Measurements from ENCODE around the gene FAS. TPM values are rescaled to one million over a fixed set of nuclear protein-coding genes. Genes with fewer than 3 reads are reported as not detected.
"Not testable (repeated sequence)": the region's sequence is repeated elsewhere in the genome, so short reads cannot be mapped to it uniquely, and the experiment has no call there.

FAS gene
- total RNA-seq, 3 donors from 2014 or later = 31.8 to 51.0 (median 50.8) TPM

- ATAC-seq (peak; percentile 56), DNase-seq (no peak)
- no peak overlapping the region for H3K4me3 ChIP-seq
- intact Hi-C loops (cut with DNase I, micrococcal nuclease) = loop anchor here in 1 of 2 donors (10.0 kb wide), 1 partner anchor 166 kb away; no protein-coding TSS in a partner anchor
- TF ChIP-seq CTCF (IDR thresholded peaks at IDR 0.05) = no peak
- no peaks in the 10 kb centered on the region for H3K36me3 ChIP-seq (ENCODE audit: low read depth)
- peaks cover 2% of the 10 kb centered on the region for H3K4me1 ChIP-seq (ENCODE audit: low read depth)
- no peaks in the 10 kb centered on the region for H3K9me3 ChIP-seq
Measured at GRCh38 chr10:89001024-89001728, 10.6 kb downstream of the FAS start.

DNA sequence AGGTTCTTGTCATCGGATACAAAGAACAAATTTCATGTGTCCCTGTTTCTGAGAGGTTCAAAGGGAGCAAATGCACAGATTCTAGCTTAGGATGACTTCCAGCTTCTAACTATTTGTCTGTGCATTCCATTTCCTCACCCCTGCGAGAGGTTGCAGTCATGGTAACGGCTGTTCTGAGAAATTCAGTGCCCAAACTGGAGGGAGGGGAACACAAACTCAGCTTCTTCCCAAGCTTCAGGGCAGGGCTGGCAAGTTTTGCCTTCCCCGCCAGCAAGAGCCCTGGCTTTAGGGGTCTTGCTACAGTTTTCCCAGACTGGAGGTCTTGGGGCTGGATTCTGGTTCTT is 11.1 kb downstream of the FAS start:
- Histone ChIP-seq H3K36me3 (ENCODE audit: low read depth) (no peaks in the 10 kb centered on the region), H3K4me1 (ENCODE audit: low read depth) (peaks cover 5% of the 10 kb centered on the region), H3K9me3 (no peaks in the 10 kb centered on the region), H3K4me3 (no peak overlapping the region)
- peak; percentile 36 for ATAC-seq
- TF ChIP-seq CTCF (IDR thresholded peaks at IDR 0.05) = no peak
- DNase-seq = no peak
- intact Hi-C loops (cut with DNase I, micrococcal nuclease) = loop anchor here in 1 of 2 donors (10.0 kb wide), 1 partner anchor 167 kb away; no protein-coding TSS in a partner anchor

DNA sequence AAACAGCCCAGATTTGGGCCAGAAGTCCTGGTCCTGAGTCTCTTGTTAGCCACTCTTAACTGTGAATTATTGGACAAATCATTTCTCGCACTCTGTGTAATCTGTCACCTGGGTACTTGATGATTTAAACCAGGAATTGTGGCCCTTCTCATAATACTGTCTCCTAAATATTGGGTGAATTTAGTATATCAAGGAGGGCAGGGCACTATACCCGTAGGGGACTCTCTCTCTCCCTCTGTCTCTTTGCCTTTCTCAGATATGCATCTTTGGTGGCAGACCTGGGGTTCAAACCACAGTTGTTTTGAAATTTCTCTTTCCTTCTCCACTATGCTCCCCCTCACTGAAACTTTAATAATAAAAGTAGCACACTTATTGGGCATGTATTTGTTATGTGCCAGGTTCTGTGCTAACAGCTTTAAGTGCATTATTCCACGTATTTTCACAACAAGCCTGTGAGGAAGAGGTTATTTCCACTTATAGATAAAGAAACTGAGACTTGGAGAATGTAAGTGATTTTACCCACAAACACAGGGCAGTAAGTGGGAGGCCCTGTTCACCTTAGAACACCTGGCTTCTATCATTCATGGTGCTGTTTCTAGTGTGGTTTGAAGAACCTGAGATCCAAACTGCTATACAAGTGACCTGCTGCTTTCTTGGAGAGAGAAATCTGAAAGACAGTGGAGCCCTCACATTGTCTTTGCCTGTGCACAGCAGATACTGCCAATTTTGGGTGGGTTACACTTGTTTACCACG is 11.8 kb downstream of the FAS start:
- no peak for DNase-seq
- no peak for ATAC-seq
- Histone ChIP-seq H3K36me3 (ENCODE audit: low read depth) (no peaks in the 10 kb centered on the region), H3K9me3 (no peaks in the 10 kb centered on the region), H3K4me1 (ENCODE audit: low read depth) (peaks cover 7% of the 10 kb centered on the region), H3K4me3 (no peak overlapping the region)
- TF ChIP-seq CTCF (IDR thresholded peaks at IDR 0.05) = no peak
- intact Hi-C loops (cut with DNase I, micrococcal nuclease) = loop anchor here in 1 of 2 donors (10.0 kb wide), 1 partner anchor 168 kb away; no protein-coding TSS in a partner anchor

GRCh38 chr10:89003344-89003743 is 12.7 kb downstream of the FAS start:
- no peaks in the 10 kb centered on the region for H3K36me3 ChIP-seq (ENCODE audit: low read depth)
- TF ChIP-seq CTCF (IDR thresholded peaks at IDR 0.05) = no peak
- peaks cover 15% of the 10 kb centered on the region for H3K4me1 ChIP-seq (ENCODE audit: low read depth)
- H3K9me3 ChIP-seq = no peaks in the 10 kb centered on the region
- ATAC-seq = no peak
- intact Hi-C loops (cut with DNase I, micrococcal nuclease) = loop anchor here in 1 of 2 donors (10.0 kb wide), 1 partner anchor 169 kb away; no protein-coding TSS in a partner anchor
- no peak overlapping the region for H3K4me3 ChIP-seq
- DNase-seq = no peak

GRCh38 chr10:89007129-89007893 is 16.7 kb downstream of the FAS start:
- no peaks in the 10 kb centered on the region for H3K9me3 ChIP-seq
- ATAC-seq (peak; percentile 95), DNase-seq (no peak)
- no peak overlapping the region for H3K4me3 ChIP-seq
- peaks cover 17% of the 10 kb centered on the region for H3K4me1 ChIP-seq (ENCODE audit: low read depth)
- no peaks in the 10 kb centered on the region for H3K36me3 ChIP-seq (ENCODE audit: low read depth)
- intact Hi-C loops (cut with DNase I, micrococcal nuclease) = loop anchor here in 1 of 2 donors (10.0 kb wide), 1 partner anchor 173 kb away; no protein-coding TSS in a partner anchor
- TF ChIP-seq CTCF (IDR thresholded peaks at IDR 0.05) = no peak

- H3K4me1 ChIP-seq (ENCODE audit: low read depth); H3K36me3 ChIP-seq (ENCODE audit: low read depth); ATAC-seq; intact Hi-C loops (cut with DNase I, micrococcal nuclease); H3K4me3 ChIP-seq; H3K9me3 ChIP-seq; DNase-seq: not testable (repeated sequence)
Measured at GRCh38 chr10:89018700-89019346, 28.2 kb downstream of the FAS start.
